ENCODE results near the gene FCN3. TPM values are rescaled to one million over a fixed set of nuclear protein-coding genes. Genes with fewer than 3 reads are reported as not detected.
"Not testable (repeated sequence)": the region's sequence is repeated elsewhere in the genome, so short reads cannot be mapped to it uniquely, and the experiment has no call there.

Gene FCN3
- total RNA-seq, 3 donors from 2014 or later (not counting 1 experiment from before 2014, with no cell fraction given) = not detected

DNA sequence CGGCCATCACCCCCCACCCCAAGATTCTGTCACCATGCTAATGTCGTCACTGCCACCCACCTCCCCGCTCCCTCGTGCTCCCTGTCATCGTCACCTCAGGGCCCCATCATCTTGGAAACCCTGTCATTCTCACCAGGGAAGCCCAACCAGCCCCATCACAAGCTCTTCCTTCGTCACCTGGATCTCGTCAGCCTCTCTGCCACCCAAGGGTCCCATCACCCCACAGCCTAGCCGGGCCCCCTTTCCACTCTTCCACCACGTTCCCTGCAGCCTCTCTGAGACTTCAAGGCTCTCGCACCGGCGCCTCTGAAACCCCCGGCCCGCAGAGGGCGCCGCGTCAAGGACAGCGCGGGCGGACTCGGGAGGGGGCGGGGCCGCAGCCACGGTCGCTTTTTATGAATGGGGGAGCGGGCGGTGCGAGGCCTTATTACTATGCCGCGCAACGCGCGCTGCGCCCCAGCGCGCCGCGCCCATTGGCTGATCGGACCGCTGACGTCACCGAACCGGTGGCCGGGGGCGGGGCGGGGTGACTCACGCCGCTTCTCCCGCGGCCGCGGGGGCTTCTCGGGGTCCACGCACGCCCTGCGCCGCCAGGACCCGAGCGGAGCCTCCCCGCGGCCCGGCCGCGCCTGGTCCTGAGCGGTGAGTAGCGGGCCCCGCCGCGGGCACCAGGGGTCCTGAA lies 17.6 kb upstream of the FCN3 start, which contains the start of gene GPR3:
GPR3 (plus strand) TSS at position 527 of the 682 bp plus-strand sequence. CDS start 1,177 bp downstream, outside the sequence.
- H3K27me3 Mint-ChIP-seq (ENCODE audit: low read depth in 2 of 2) = peaks cover 7 to 14% of the 10 kb centered on the region in 2 donors
- Histone ChIP-seq H3K27me3 (ENCODE audit: control insufficient read depth, insufficient read depth, low read length) (no peaks in the 10 kb centered on the region), H3K9me3 (ENCODE audit: control insufficient read depth, insufficient read depth, low read length) (no peaks in the 10 kb centered on the region), H3K36me3 (ENCODE audit: control insufficient read depth, insufficient read depth, low read length) (no peaks in the 10 kb centered on the region), H3K4me1 (ENCODE audit: control insufficient read depth, insufficient read depth, low read length) (peaks cover 23% of the 10 kb centered on the region), H3K27ac (ENCODE audit: low read length) (no peak within 1 kb of the TSS), H3K4me3 (ENCODE audit: low read length) (peak within 1 kb of the TSS; percentile 20)
- WGBS (ENCODE audit: insufficient coverage) = 2% methylated on average over 69 of the region's 69 CpGs
- intact Hi-C loops (cut with micrococcal nuclease) = no loop called here
- TF ChIP-seq, protein P1, sequence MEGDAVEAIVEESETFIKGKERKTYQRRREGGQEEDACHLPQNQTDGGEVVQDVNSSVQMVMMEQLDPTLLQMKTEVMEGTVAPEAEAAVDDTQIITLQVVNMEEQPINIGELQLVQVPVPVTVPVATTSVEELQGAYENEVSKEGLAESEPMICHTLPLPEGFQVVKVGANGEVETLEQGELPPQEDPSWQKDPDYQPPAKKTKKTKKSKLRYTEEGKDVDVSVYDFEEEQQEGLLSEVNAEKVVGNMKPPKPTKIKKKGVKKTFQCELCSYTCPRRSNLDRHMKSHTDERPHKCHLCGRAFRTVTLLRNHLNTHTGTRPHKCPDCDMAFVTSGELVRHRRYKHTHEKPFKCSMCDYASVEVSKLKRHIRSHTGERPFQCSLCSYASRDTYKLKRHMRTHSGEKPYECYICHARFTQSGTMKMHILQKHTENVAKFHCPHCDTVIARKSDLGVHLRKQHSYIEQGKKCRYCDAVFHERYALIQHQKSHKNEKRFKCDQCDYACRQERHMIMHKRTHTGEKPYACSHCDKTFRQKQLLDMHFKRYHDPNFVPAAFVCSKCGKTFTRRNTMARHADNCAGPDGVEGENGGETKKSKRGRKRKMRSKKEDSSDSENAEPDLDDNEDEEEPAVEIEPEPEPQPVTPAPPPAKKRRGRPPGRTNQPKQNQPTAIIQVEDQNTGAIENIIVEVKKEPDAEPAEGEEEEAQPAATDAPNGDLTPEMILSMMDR (IDR thresholded peaks at IDR 0.05) = peak; percentile 45
- ATAC-seq (peak; percentile 88 to 96 (median 93)), DNase-seq (peak; percentile 95 to 96)
- H3K4me1 Mint-ChIP-seq = peaks cover 9 to 19% of the 10 kb centered on the region in 2 donors
- H3K27ac Mint-ChIP-seq = peak within 1 kb of the TSS; percentile 84 to 98
- H3K9me3 Mint-ChIP-seq = no peaks in the 10 kb centered on the region
- no peaks in the 10 kb centered on the region for H3K36me3 Mint-ChIP-seq
- H3K4me3 Mint-ChIP-seq = peak within 1 kb of the TSS; percentile 87

DNA sequence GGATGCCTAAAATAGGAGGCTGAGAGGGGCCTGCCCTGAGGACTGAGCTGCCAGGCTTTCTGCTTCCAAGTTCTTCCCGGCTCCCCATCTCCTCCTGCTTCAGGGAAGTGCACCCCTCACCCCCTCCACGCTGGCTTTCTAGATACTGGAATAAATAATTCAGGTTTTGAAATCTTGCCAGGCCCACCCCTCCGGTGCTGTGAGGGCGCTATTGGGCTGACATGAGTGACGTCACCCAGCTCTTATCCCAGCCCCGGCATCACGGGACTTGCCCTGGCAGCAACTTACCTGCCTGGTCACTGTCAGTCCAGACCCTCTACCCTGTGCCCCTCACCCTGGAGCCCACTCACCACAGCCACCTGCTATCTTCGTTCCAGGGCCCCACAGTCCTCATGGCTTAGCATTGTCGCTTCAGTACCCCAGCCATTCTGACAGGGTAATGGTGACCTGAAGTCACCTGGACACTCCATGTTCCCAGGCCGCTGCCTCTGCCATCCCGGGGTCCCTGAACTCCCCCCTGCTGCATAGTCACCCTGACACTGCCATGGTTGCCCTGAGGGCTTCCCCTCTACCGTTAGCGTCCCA lies 17.0 kb upstream of the FCN3 start:
- H3K27ac Mint-ChIP-seq = peak overlapping the region; percentile 84 to 98

DNA sequence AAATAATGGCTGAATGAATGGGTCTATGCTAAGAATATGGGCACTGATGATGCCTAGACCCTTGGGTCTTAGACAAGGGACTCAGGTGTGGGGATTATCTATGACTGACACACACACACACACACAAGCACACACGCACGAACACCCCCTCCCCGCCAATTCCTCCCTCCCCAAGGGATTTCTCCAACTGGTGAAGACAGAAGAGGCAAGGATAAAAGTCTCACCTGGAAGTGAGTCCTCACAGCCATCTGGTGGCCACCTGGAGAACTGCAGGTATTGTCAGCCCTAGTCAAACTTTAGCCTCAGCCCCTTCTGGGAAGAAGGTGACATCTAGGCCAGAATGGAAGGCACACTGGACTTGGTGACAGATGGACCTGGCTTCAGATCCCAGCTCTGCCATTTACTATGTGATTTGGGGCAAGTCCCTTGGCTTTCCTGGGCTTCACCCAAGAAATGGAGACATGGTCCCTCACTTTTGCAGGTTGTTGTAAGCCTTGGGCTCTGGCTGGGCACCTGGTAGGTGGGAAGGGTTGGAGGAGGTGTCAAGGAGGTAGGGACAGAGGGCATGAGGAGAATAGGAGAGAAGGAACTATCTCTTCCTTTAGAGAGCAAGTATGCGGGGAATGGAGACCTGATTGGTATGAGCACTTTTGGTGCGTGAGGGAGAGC lies 13.8 kb upstream of the FCN3 start:
- 38% methylated on average over 5 of the region's 5 CpGs for WGBS (ENCODE audit: insufficient coverage)
- H3K4me1 Mint-ChIP-seq = peaks cover 9 to 15% of the 10 kb centered on the region in 2 donors
- H3K4me3 Mint-ChIP-seq = no peak overlapping the region

More for the DNA sequence above, 17.0 kb upstream of the FCN3 start:
- Histone ChIP-seq H3K27ac (ENCODE audit: low read length) (no peak overlapping the region), H3K36me3 (ENCODE audit: control insufficient read depth, insufficient read depth, low read length) (no peaks in the 10 kb centered on the region), H3K4me1 (ENCODE audit: control insufficient read depth, insufficient read depth, low read length) (peaks cover 23% of the 10 kb centered on the region), H3K4me3 (ENCODE audit: low read length) (no peak overlapping the region), H3K9me3 (ENCODE audit: control insufficient read depth, insufficient read depth, low read length) (no peaks in the 10 kb centered on the region), H3K27me3 (ENCODE audit: control insufficient read depth, insufficient read depth, low read length) (no peaks in the 10 kb centered on the region)
- ATAC-seq = no peak
- intact Hi-C loops (cut with micrococcal nuclease) = no loop called here
- no peaks in the 10 kb centered on the region for H3K36me3 Mint-ChIP-seq
- 18% methylated on average over 13 of the region's 13 CpGs for WGBS (ENCODE audit: insufficient coverage)
- H3K4me1 Mint-ChIP-seq = peaks cover 9 to 19% of the 10 kb centered on the region in 2 donors
- peak in 1 of 2 donors; percentile 64 for DNase-seq
- TF ChIP-seq, protein P1 (IDR thresholded peaks at IDR 0.05) = no peak
- peaks cover 7 to 17% of the 10 kb centered on the region in 2 donors for H3K27me3 Mint-ChIP-seq (ENCODE audit: low read depth in 2 of 2)
- H3K9me3 Mint-ChIP-seq = no peaks in the 10 kb centered on the region
- H3K4me3 Mint-ChIP-seq = peak overlapping the region; percentile 87

DNA sequence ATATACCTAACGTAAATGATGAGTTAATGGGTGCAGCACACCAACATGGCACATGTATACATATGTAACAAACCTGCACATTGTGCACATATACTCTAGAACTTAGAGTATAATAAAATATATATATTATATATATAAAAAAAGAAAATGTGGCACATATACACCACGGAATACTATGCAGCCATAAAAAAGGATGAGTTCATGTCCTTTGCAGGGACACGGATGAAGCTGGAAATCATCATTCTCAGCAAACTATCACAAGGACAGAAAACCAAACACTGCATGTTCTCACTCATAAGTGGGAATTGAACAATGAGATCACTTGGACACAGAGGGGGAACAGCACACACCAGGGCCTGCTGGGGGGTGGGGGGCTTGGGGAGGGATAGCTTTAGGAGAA lies 10.2 kb upstream of the FCN3 start:
- H3K9me3 ChIP-seq (ENCODE audit: control insufficient read depth, insufficient read depth, low read length); H3K27ac Mint-ChIP-seq; H3K4me3 ChIP-seq (ENCODE audit: low read length); H3K36me3 ChIP-seq (ENCODE audit: control insufficient read depth, insufficient read depth, low read length); intact Hi-C loops (cut with micrococcal nuclease); H3K4me1 Mint-ChIP-seq; DNase-seq; H3K36me3 Mint-ChIP-seq; H3K4me1 ChIP-seq (ENCODE audit: control insufficient read depth, insufficient read depth, low read length); H3K27ac ChIP-seq (ENCODE audit: low read length); H3K9me3 Mint-ChIP-seq; ATAC-seq; H3K4me3 Mint-ChIP-seq; H3K27me3 ChIP-seq (ENCODE audit: control insufficient read depth, insufficient read depth, low read length): not testable (repeated sequence)
- 100% methylated on average over 1 of the region's 3 CpGs for WGBS (ENCODE audit: insufficient coverage)
- H3K27me3 Mint-ChIP-seq (ENCODE audit: low read depth in 2 of 2) = peaks cover 0 to 16% of the 10 kb centered on the region in 2 donors

More for the DNA sequence above, 13.8 kb upstream of the FCN3 start:
- intact Hi-C loops (cut with micrococcal nuclease) = loop anchor here (2.0 kb wide), 1 partner anchor 32 kb away; no protein-coding TSS in a partner anchor
- ATAC-seq (peak in 1 of 3 donors; percentile 17), DNase-seq (peak; percentile 64 to 87)
- Mint-ChIP-seq H3K27ac (peak overlapping the region in 1 of 2 donors; percentile 61), H3K27me3 (ENCODE audit: low read depth in 2 of 2) (peaks cover 7 to 21% of the 10 kb centered on the region in 2 donors), H3K36me3 (no peaks in the 10 kb centered on the region), H3K9me3 (no peaks in the 10 kb centered on the region)
- TF ChIP-seq, protein P1 (IDR thresholded peaks at IDR 0.05) = peak; percentile 76
- Histone ChIP-seq H3K27ac (ENCODE audit: low read length) (no peak overlapping the region), H3K4me3 (ENCODE audit: low read length) (no peak overlapping the region), H3K36me3 (ENCODE audit: control insufficient read depth, insufficient read depth, low read length) (no peaks in the 10 kb centered on the region), H3K9me3 (ENCODE audit: control insufficient read depth, insufficient read depth, low read length) (no peaks in the 10 kb centered on the region), H3K4me1 (ENCODE audit: control insufficient read depth, insufficient read depth, low read length) (peaks cover 16% of the 10 kb centered on the region), H3K27me3 (ENCODE audit: control insufficient read depth, insufficient read depth, low read length) (no peaks in the 10 kb centered on the region)
